IMR-90 (cell line): ENCODE measurements around the gene LTC4S. TPM values are rescaled to one million over a fixed set of nuclear protein-coding genes. Genes with fewer than 3 reads are reported as not detected.

Experiments used
- ATAC-seq: fragments of 200-7000 bp; cut with Tn5 transposase; 2 replicates; pipeline ENCODE4 v1.9.1; 2020; ENCODE audit warnings: low read depth, mild to moderate bottlenecking, moderate library complexity
- BruUV-seq: library from RNA; stranded (reverse); fragments of 400-500 nt; replicated peaks from 2 replicates; lab custom pipeline; 2021; lab: Mats Ljungman, UMichigan
- CTCF ChIA-PET: fragments of 300-600 bp; formaldehyde crosslinking; extraction: SDS; loops from one replicate; lab custom pipeline; 2021; ENCODE audit warnings: antibody characterized with exemption; lab: Yijun Ruan, JAX
- POLR2A ChIA-PET: fragments of 300-600 bp; sonication (Branson Sonifier 250); formaldehyde crosslinking; loops from one replicate; lab custom pipeline; 2022; ENCODE audit warnings: antibody characterized with exemption; ENCODE audit not compliant: unreplicated experiment; lab: Charles Lee
- DNase-seq: peaks from one replicate; pipeline ENCODE4 v3.0.0; 2013
- H2AFZ ChIP-seq: replicated peaks from 2 replicates; pipeline ENCODE3; 2013; ENCODE audit warnings: low read length, mild to moderate bottlenecking; ENCODE audit not compliant: poor library complexity
- H2AK5ac ChIP-seq: 2 replicates; pipeline ENCODE4 v1.6.1; 2013; ENCODE audit warnings: low read depth, low read length, inconsistent platforms
- H2AK9ac ChIP-seq: replicated peaks from 2 replicates; pipeline ENCODE3; 2013; ENCODE audit warnings: mild to moderate bottlenecking, low read depth, low read length, moderate library complexity; ENCODE audit not compliant: poor library complexity
- H2BK120ac ChIP-seq: 2 replicates; pipeline ENCODE4 v1.6.1; 2013; ENCODE audit warnings: low read depth, low read length, inconsistent platforms
- H2BK15ac ChIP-seq: 3 replicates; pipeline ENCODE4 v1.6.1; 2013; ENCODE audit warnings: low read depth, low read length, inconsistent platforms
- H2BK20ac ChIP-seq: 2 replicates; pipeline ENCODE4 v1.6.1; 2013; ENCODE audit warnings: low read depth, mild to moderate bottlenecking, inconsistent platforms, low read length, moderate library complexity
- H2BK5ac ChIP-seq: 2 replicates; pipeline ENCODE4 v1.6.1; 2013; ENCODE audit warnings: mild to moderate bottlenecking, low read depth, low read length, inconsistent platforms; ENCODE audit not compliant: poor library complexity, severe bottlenecking
- H3K14ac ChIP-seq: replicated peaks from 2 replicates; pipeline ENCODE4 v1.6.1; 2013; ENCODE audit warnings: low read depth, low read length, inconsistent platforms
- H3K18ac ChIP-seq: 2 replicates; pipeline ENCODE4 v1.6.1; 2013; ENCODE audit warnings: low read depth, low read length, control low read depth
- H3K23ac ChIP-seq: 2 replicates; pipeline ENCODE4 v1.6.1; 2013; ENCODE audit warnings: low read depth, low read length, inconsistent platforms
- H3K27ac ChIP-seq: 2 replicates; pipeline ENCODE4 v1.5.1; 2013; ENCODE audit warnings: mild to moderate bottlenecking, control low read depth, low read length; ENCODE audit not compliant: insufficient read depth
- H3K27me3 ChIP-seq: 2 replicates; pipeline ENCODE4 v1.6.1; 2013; ENCODE audit warnings: low read length; ENCODE audit not compliant: control insufficient read depth, insufficient read depth
- H3K36me3 ChIP-seq: 2 replicates; pipeline ENCODE4 v1.6.1; 2013; ENCODE audit warnings: low read length, mixed read lengths; ENCODE audit not compliant: control insufficient read depth, insufficient read depth
- H3K4ac ChIP-seq: 2 replicates; pipeline ENCODE4 v1.6.1; 2013; ENCODE audit warnings: low read depth, low read length, inconsistent platforms
- H3K4me1 ChIP-seq: 2 replicates; pipeline ENCODE4 v1.6.1; 2013; ENCODE audit warnings: low read length, mixed read lengths; ENCODE audit not compliant: control insufficient read depth, insufficient read depth
- H3K4me2 ChIP-seq: 2 replicates; pipeline ENCODE4 v1.6.1; 2013; ENCODE audit warnings: low read depth, mild to moderate bottlenecking, control low read depth, low read length, moderate library complexity
- H3K4me3 ChIP-seq: 2 replicates; pipeline ENCODE4 v1.5.1; 2013; ENCODE audit warnings: low read depth, mild to moderate bottlenecking, control low read depth, low read length, moderate library complexity; ENCODE audit not compliant: insufficient read depth
- H3K56ac ChIP-seq: 2 replicates; pipeline ENCODE4 v1.6.1; 2013; ENCODE audit warnings: low read length, inconsistent platforms; ENCODE audit not compliant: insufficient read depth; ENCODE audit errors: extremely low read depth
- H3K79me1 ChIP-seq, 2 experiments: 2 replicates each; pipeline ENCODE4 v1.6.1; 2013; ENCODE audit warnings: low read length in 2 of 2, inconsistent platforms in 1 of 2, low read depth in 1 of 2
- H3K9ac ChIP-seq: 2 replicates; pipeline ENCODE4 v1.6.1; 2013; ENCODE audit warnings: low read depth, low read length, control low read depth
- H3K9me1 ChIP-seq: 2 replicates; pipeline ENCODE4 v1.6.1; 2013; ENCODE audit warnings: low read length, inconsistent platforms; ENCODE audit not compliant: insufficient read depth
- H3K9me3 ChIP-seq: 2 replicates; pipeline ENCODE4 v1.6.1; 2013; ENCODE audit warnings: low read length; ENCODE audit not compliant: control insufficient read depth, insufficient read depth
- H4K20me1 ChIP-seq: 2 replicates; pipeline ENCODE4 v1.6.1; 2013; ENCODE audit warnings: low read length, inconsistent platforms; ENCODE audit not compliant: insufficient read depth
- H4K5ac ChIP-seq: 2 replicates; pipeline ENCODE4 v1.6.1; 2013; ENCODE audit warnings: mild to moderate bottlenecking, low read depth, low read length, control low read depth
- H4K8ac ChIP-seq, 2 experiments: 2 replicates each; pipeline ENCODE4 v1.6.1; 2013; ENCODE audit warnings: low read depth in 2 of 2, low read length in 2 of 2, control low read depth in 1 of 2, inconsistent platforms in 1 of 2
- H4K91ac ChIP-seq: 2 replicates; pipeline ENCODE4 v1.6.1; 2013; ENCODE audit warnings: low read depth, low read length, inconsistent platforms; ENCODE audit not compliant: insufficient read depth
- FOS ChIP-seq: fragments of 150-350 bp; IDR thresholded peaks from 2 replicates; pipeline ENCODE4 v1.6.1; 2016; ENCODE audit warnings: low read depth, low read length
- POLR2A ChIP-seq: IDR thresholded peaks from 2 replicates; pipeline ENCODE4 v1.6.1; 2012; ENCODE audit warnings: mild to moderate bottlenecking, low read depth, low read length
- RAD21 ChIP-seq: IDR thresholded peaks from 2 replicates; pipeline ENCODE4 v1.6.1; 2012; ENCODE audit warnings: low read length, improper control_type of control experiment
- RCOR1 ChIP-seq: IDR thresholded peaks from 2 replicates; pipeline ENCODE4 v1.6.1; 2012; ENCODE audit warnings: mild to moderate bottlenecking, low read length, improper control_type of control experiment; ENCODE audit not compliant: insufficient replicate concordance
- SMC3 ChIP-seq: fragments of 150-350 bp; IDR thresholded peaks from 2 replicates; pipeline ENCODE4 v1.6.1; 2016; ENCODE audit warnings: low read depth, mild to moderate bottlenecking, antibody characterized with exemption, low read length, moderate library complexity
- WGBS, 2 experiments: methylation state at CpG; one replicate each; pipeline versions ENCODE4 v1.1.5 to v1.1.7; 2013; ENCODE audit warnings: missing lambda C conversion rate in 2 of 2; ENCODE audit not compliant: insufficient read length in 1 of 2; ENCODE audit errors: extremely low coverage in 2 of 2; 5-methylcytosine and 5-hydroxymethylcytosine counted together
- dilution Hi-C: fragments of 300-500 bp; cut with HindIII; formaldehyde crosslinking; loops from one replicate; pipeline ENCODE4 v1.14.3; 2018; ENCODE audit warnings: low sequenced_read_pairs; ENCODE audit not compliant: unreplicated experiment
- in situ Hi-C: fragments of 300-500 bp; cut with MboI; formaldehyde crosslinking; loops from 3 replicates; pipeline ENCODE4 v1.14.3; 2019; ENCODE audit warnings: low sequenced_read_pairs, inconsistent platforms, mixed read lengths
- intact Hi-C: fragments of 100-400 bp; cut with micrococcal nuclease; formaldehyde crosslinking; loops from 2 replicates; pipeline ENCODE4 v1.10.0; 2022
- polyA plus RNA-seq, 3 experiments: library from polyadenylated mRNA; depleted of rRNA; stranded (reverse); fragments of >200 nt; gene quantifications; 2 replicates each; pipeline ENCODE4 v1.2.3, GENCODE V29; 2012; ENCODE audit warnings: low replicate concordance in 1 of 3
- total RNA-seq: library from RNA; depleted of rRNA; stranded (reverse); fragments of >200 nt; gene quantifications from 2 replicates; pipeline ENCODE4 v1.2.3, GENCODE V29; 2012
- TF ChIP-seq, protein P1 (sequence below): fragments of 150-350 bp; IDR thresholded peaks from 2 replicates; pipeline ENCODE4 v1.6.1; 2016; ENCODE audit warnings: low read depth, mild to moderate bottlenecking, low read length, moderate library complexity, borderline replicate concordance

Gene LTC4S
- total and polyA plus RNA-seq, 2 of the 4 experiments (the other 2 are of a cell fraction), result 0.72 TPM; not detected in 1

DNA sequence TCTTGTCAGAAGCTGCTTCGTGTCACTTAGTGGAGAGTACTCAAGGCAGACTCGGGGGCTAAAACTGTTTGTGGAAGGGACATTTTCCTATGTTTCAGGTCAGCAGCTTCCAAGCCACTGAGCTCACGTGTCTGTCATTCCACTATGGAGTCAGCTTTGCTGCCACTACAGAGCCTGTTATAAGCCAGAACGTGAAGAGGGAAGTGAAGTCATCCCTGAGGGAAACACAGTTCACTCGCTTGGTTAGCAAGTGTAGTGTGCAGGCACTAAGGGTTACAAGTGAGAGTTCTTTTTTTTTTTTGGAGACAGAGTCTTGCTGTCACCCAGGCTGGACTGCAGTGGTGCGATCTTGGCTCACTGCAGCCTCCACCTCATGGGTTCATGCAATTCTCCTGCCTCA is 24.5 kb upstream of the LTC4S start:
- dilution Hi-C loops (no loop called here), in situ Hi-C loops (no loop called here), intact Hi-C loops (no loop called here)
- H3K27ac ChIP-seq, result no peak overlapping the region
- no peak overlapping the region for H3K4ac ChIP-seq
- no peak overlapping the region for H3K14ac ChIP-seq
- peaks cover 17% of the 10 kb centered on the region for H4K20me1 ChIP-seq
- no peak overlapping the region for H3K23ac ChIP-seq
- H2AK5ac ChIP-seq, result no peak overlapping the region
- H3K4me3 ChIP-seq, result no peak overlapping the region
- no peaks in the 10 kb centered on the region for H3K9me3 ChIP-seq
- no peak overlapping the region for H2BK20ac ChIP-seq
- H4K5ac ChIP-seq, result no peak overlapping the region
- H3K9me1 ChIP-seq, result peaks cover 7% of the 10 kb centered on the region
- H4K91ac ChIP-seq, result no peak overlapping the region
- no peak overlapping the region for H3K9ac ChIP-seq
- H2BK5ac ChIP-seq, result no peak overlapping the region
- no peaks in the 10 kb centered on the region for H3K27me3 ChIP-seq
- H3K36me3 ChIP-seq, result peaks cover 63% of the 10 kb centered on the region
- DNase-seq, result no peak
- no peak for ATAC-seq
- H3K18ac ChIP-seq, result no peak overlapping the region
- H2BK120ac ChIP-seq, result no peak overlapping the region
- CTCF ChIA-PET, result interaction anchor here (0.6 to 0.7 kb wide), 2 partner anchors 59 to 229 kb away, joined by 3 to 4 read pairs; no protein-coding TSS in a partner anchor
- H3K56ac ChIP-seq, result no peak overlapping the region
- no peak for TF ChIP-seq RCOR1
- TF ChIP-seq, protein P1, sequence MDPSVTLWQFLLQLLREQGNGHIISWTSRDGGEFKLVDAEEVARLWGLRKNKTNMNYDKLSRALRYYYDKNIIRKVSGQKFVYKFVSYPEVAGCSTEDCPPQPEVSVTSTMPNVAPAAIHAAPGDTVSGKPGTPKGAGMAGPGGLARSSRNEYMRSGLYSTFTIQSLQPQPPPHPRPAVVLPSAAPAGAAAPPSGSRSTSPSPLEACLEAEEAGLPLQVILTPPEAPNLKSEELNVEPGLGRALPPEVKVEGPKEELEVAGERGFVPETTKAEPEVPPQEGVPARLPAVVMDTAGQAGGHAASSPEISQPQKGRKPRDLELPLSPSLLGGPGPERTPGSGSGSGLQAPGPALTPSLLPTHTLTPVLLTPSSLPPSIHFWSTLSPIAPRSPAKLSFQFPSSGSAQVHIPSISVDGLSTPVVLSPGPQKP, result no peak
- no peak for TF ChIP-seq POLR2A
- TF ChIP-seq RAD21, result no peak
- TF ChIP-seq SMC3, result no peak
- TF ChIP-seq FOS, result no peak
- peaks cover 17% of the 10 kb centered on the region for H3K4me1 ChIP-seq
- peaks cover 32 to 73% of the 10 kb centered on the region in 2 experiments for H3K79me1 ChIP-seq
- H2AK9ac ChIP-seq, result no peak overlapping the region
- 100% methylated on average over 2 of the region's 6 CpGs; no CpG with 5 or more reads in 1 of the 2 experiments for WGBS, 2 experiments
- H2AFZ ChIP-seq, result peak overlapping the region; percentile 5
- no peak overlapping the region for H2BK15ac ChIP-seq
- no TSS peak for BruUV-seq
- no peak overlapping the region for H3K4me2 ChIP-seq
- POLR2A ChIA-PET, result no interaction called here
- no peak overlapping the region for H4K8ac ChIP-seq
